ENCODE data around the gene CD200. TPM values are rescaled to one million over a fixed set of nuclear protein-coding genes. Genes with fewer than 3 reads are reported as not detected.

Gene CD200
- polyA plus RNA-seq, 2 of the 4 experiments (the other 2 are of a cell fraction): not detected

GRCh38 chr3:112341386-112341785 is 8.4 kb downstream of the CD200 start:
- no peak for TF ChIP-seq POLR2A (IDR thresholded peaks at IDR 0.05; ENCODE audit: low read length)
- no peak for FAIRE-seq
- Histone ChIP-seq H3K4me2 (no peak overlapping the region), H3K4me1 (no peaks in the 10 kb centered on the region), H3K9me3 (0 out of 3 replicates have a peak, but pooled peaks cover 5% of the 10 kb centered on the region), H3K4me3 (no peak overlapping the region), H3K27ac (no peak overlapping the region)
- POLR2A ChIA-PET: no interaction called here
- no peak for ATAC-seq
- DNase-seq (ENCODE audit: low read depth in 1 of 2, low spot score in 1 of 2): no peak
- CTCF ChIA-PET: interaction anchor here (0.9 kb wide), 1 partner anchor 9 kb away, joined by 3 read pairs; no protein-coding TSS in a partner anchor
- 13% methylated on average over 2 of the region's 2 CpGs for WGBS (ENCODE audit: missing lambda C conversion rate)

- no peak for DNase-seq (ENCODE audit: low read depth in 1 of 2, low spot score in 1 of 2)
- no peak overlapping the region for H3K27ac ChIP-seq
- H3K9me3 ChIP-seq: 0 out of 3 replicates have a peak, but pooled peaks cover 5% of the 10 kb centered on the region
- CTCF ChIA-PET: interaction anchor here (0.8 kb wide), 1 partner anchor 12 kb away, joined by 3 read pairs; no protein-coding TSS in a partner anchor
- ATAC-seq: no peak
- H3K4me2 ChIP-seq: no peak overlapping the region
- H3K4me3 ChIP-seq: no peak overlapping the region
- POLR2A ChIA-PET: no interaction called here
- 19% methylated on average over 2 of the region's 2 CpGs for WGBS (ENCODE audit: missing lambda C conversion rate)
- H3K4me1 ChIP-seq: no peaks in the 10 kb centered on the region
- FAIRE-seq: no peak
- TF ChIP-seq JUN (IDR thresholded peaks at IDR 0.05): no peak
- no peak for TF ChIP-seq ESRRA (IDR thresholded peaks at IDR 0.05; ENCODE audit: borderline replicate concordance, low read length)
- TF ChIP-seq E2F6 (IDR thresholded peaks at IDR 0.05; ENCODE audit: borderline replicate concordance, low read depth): no peak
- no peak for TF ChIP-seq TP53 (CRISPR knock-in tag; IDR thresholded peaks at IDR 0.05)
- TF ChIP-seq KDM1A (IDR thresholded peaks at IDR 0.05; ENCODE audit: low read depth): no peak
- TF ChIP-seq KDM5A (IDR thresholded peaks at IDR 0.05): no peak
- no peak for TF ChIP-seq HES2 (IDR thresholded peaks at IDR 0.05)
- TF ChIP-seq CBX8 (IDR thresholded peaks at IDR 0.05): no peak
- no peak for TF ChIP-seq MAFK (IDR thresholded peaks at IDR 0.05; ENCODE audit: partially characterized antibody)
- no peak for TF ChIP-seq EP300 (IDR thresholded peaks at IDR 0.05)
- TF ChIP-seq HDAC2 (IDR thresholded peaks at IDR 0.05): no peak
- no peak for TF ChIP-seq BHLHE40 (IDR thresholded peaks at IDR 0.05; ENCODE audit: low read depth, low read length)
- no peak for TF ChIP-seq USF2 (IDR thresholded peaks at IDR 0.05)
- TF ChIP-seq NR3C1 (IDR thresholded peaks at IDR 0.05): no peak
These were observed 12.7 kb downstream of the CD200 start for GRCh38 chr3:112345681-112346080.

- 10% methylated on average over 3 of the region's 3 CpGs for WGBS (ENCODE audit: missing lambda C conversion rate)
- Histone ChIP-seq H3K27ac (no peak overlapping the region), H3K9me3 (0 out of 3 replicates have a peak, but pooled peaks cover 5% of the 10 kb centered on the region), H3K4me3 (no peak overlapping the region), H3K4me2 (no peak overlapping the region), H3K4me1 (no peaks in the 10 kb centered on the region)
- POLR2A ChIA-PET: no interaction called here
- no peak for TF ChIP-seq HES2 (IDR thresholded peaks at IDR 0.05)
- FAIRE-seq (no peak), DNase-seq (ENCODE audit: low read depth in 1 of 2, low spot score in 1 of 2) (no peak), ATAC-seq (no peak)
- CTCF ChIA-PET: no interaction called here
These were observed 13.7 kb downstream of the CD200 start for GRCh38 chr3:112346491-112347122.

- H3K4me2 ChIP-seq: no peak overlapping the region
- ATAC-seq (no peak), DNase-seq (ENCODE audit: low read depth in 1 of 2, low spot score in 1 of 2) (no peak), FAIRE-seq (no peak)
- H3K9me3 ChIP-seq: no peaks in the 10 kb centered on the region
- no peak for TF ChIP-seq ATOH8 (CRISPR knock-in tag; IDR thresholded peaks at IDR 0.05; ENCODE audit: low read depth)
- no peak for TF ChIP-seq JUN (IDR thresholded peaks at IDR 0.05)
- no peak for TF ChIP-seq BHLHE40 (IDR thresholded peaks at IDR 0.05; ENCODE audit: low read depth, low read length)
- no peak for TF ChIP-seq ZFP36 (IDR thresholded peaks at IDR 0.05; ENCODE audit: borderline replicate concordance, partially characterized antibody)
- TF ChIP-seq RAD21 (conservative IDR thresholded peaks at IDR 0.05 in 1 of 2, IDR thresholded peaks at IDR 0.05 in 1 of 2): no peak
- TF ChIP-seq ZNF302 (CRISPR knock-in tag; IDR thresholded peaks at IDR 0.05): no peak
- TF ChIP-seq EHMT2 (IDR thresholded peaks at IDR 0.05; ENCODE audit: low read depth): no peak
- TF ChIP-seq HOXA7 (CRISPR knock-in tag; IDR thresholded peaks at IDR 0.05): no peak
- no peak for TF ChIP-seq CHD2 (IDR thresholded peaks at IDR 0.05; ENCODE audit: low read length, partially characterized antibody)
- no peak for TF ChIP-seq POLR2A (IDR thresholded peaks at IDR 0.05; ENCODE audit: low read length)
- ChIA-PET POLR2A (no interaction called here), CTCF (no interaction called here)
- 11% methylated on average over 1 of the region's 1 CpG for WGBS (ENCODE audit: missing lambda C conversion rate)
- no peaks in the 10 kb centered on the region for H3K4me1 ChIP-seq
- no peak overlapping the region for H3K27ac ChIP-seq
- H3K4me3 ChIP-seq: no peak overlapping the region
These were observed 16.0 kb downstream of the CD200 start for GRCh38 chr3:112348943-112349342.

Measured in A549 (cell line).